HG03571 (cell line): ENCODE data around the gene KCNMA1.

Source experiments
- ATAC-seq: cut with Tn5 transposase; IDR thresholded peaks from one replicate; pipeline ENCODE4 v1.9.1; 2021; ENCODE audit not compliant: unreplicated experiment

Gene KCNMA1

DNA sequence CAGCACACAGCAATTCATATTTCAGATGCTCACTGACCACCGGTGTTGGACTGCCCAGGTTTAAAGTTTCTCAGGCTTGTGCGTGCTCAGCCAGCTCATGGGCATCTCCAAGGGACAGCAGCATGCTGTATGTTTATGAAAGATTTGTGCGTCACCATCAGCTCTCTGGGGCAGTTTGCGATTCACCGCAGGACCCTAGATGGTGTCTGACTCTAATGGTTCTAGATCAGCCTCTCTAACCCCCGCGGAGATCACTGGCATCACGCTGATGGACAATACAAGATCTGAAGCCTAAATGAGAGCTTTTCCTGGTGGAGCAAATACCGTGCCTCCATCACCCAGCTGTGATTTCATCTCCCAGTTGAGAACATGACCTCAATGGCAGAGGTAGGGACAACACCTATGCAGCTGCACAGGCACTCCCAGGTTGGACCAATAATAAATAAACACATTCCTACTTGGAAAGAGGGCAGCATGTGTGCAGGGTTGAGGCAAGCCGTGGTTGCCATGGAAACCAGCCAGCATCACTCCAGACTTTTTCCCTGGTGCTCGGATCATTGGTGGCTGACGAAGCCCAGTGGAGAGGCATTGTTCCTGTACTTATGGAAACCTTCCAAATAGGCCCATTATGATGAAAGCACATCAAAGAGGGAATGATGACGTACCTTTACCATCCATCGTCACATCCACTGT lies 253.6 kb downstream of the KCNMA1 start:
- no peak for ATAC-seq

DNA sequence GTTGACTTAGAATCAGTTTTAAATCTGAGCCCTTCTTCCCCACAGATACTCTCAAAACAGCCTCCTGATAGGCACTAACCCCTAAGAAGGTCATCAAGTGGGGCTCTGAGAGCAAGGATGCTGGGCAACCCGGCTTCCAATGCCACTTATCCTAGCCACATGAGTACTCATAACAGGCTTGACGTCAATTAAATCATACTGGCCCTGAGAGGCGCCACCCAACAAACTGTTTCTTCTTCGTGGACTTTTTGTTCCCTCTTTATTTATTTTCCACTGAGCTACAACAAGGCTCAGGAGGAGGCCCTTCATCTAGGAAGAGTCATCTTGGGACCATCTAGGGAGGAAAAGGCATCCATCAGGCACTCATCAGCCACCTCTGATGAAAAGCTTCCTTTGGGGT lies 255.9 kb downstream of the KCNMA1 start:
- no peak for ATAC-seq

DNA sequence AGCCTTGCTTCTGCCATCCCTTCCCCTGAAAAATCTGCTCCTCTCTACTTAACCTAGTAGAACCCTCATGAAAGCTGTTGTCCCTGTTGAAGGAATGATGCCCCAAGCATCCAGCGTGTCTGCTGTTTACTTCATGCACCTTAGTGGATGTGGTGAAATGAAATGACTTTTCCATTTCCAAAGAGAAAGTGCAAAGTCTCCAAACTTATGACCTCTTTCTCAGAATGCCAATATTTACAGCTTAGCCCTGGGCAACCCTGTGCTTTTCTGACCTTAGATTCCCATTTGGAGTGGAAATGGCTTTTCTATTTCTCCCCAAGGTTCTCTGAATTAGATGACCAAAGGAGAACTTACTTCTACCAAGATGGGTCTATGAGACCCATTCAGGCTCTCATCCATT lies 256.9 kb downstream of the KCNMA1 start:
- no peak for ATAC-seq

DNA sequence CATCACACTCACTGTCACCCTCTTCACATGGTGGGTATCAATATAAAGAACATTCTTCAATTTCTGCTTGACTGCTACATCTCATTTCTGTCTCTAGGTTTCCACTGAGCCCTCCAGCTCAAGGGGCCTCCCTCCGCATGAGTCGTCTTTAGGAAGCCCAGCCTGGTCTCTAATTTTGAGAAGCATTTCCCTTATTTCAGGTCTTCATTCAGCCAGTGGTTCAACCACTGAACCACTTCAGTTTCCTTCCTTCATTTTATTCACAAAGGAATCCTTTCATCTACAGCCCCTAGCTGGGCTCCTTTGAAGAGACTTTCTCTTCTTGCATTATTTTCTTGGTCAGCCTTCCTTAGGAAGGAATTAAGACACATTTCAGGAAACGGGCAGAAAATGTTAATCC lies 257.4 kb downstream of the KCNMA1 start:
- ATAC-seq = no peak

DNA sequence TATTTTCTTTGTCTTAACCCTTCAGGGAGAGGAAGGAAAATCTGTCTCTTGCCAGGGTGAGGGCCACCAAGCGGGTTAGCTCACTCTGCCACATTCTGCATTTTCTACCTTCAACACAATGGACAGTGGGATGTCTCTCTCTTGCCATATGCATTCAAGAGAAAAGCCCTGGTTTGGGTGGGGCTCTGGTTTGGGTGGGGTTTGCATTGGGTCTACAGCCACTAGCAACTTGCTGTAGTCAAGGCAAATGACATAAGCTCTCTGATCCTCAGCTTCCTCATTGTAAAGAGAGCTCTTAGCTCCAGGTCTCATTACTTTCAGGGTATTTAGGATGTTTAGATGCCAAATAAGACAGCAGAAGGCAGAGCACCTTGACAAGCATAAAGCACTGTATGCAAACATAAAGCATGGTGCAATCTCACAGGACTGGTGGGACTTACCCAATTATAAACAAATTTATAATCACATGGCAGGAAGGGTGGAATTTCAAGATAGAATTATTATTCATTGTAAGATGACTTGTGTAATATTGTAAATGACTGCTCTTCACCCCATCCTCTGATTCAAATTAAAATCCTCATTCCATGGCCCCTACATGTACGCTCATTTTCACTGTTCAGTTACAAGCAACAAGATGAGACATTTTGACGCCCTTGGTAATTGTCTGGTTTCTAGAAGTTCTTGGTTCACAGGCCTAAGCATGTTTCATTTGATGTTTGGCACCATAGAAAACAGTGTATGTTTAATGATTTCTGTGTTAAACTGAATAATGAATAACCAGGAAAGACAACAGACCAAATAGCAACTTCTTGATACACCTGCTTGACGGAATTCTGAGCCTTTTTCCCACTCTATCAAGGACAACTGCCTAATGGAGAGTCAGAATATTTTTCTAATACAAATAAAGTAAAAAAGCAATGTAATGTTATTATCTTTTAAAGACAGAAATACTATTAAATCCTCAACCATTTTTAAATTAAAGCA lies 258.9 kb downstream of the KCNMA1 start:
- ATAC-seq = no peak

DNA sequence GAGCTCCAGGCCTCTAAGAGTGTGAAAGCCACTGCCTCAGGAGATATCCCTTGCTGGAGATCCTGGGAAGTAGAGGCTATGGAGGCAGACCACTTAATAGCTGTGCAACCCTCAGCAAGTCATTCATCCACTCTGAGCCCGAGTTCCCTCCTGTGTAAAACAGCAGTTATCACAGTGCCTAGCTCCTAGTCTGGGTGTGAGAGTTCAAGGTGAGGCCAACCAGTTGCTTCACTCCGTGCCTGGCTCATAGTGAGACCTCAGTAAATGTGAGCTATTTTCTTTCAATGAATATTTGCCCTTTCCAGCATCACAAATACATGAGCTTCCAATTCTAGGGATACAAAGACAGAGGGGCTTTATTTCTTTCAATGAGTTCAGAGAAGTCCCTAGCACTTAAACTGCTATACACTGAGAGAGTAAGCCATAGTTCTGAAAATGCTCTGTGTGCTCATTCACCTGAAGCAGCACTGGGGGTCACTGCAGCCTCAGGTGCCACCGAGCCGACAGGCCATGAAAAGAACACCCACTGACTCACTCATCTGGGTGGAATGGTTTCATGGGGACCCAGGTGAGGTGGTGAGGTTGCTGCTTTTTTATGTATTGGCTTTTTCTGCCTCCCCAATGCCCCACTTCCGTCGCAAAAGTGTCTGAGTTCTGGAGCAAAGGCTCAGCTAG lies 259.8 kb downstream of the KCNMA1 start:
- no peak for ATAC-seq

DNA sequence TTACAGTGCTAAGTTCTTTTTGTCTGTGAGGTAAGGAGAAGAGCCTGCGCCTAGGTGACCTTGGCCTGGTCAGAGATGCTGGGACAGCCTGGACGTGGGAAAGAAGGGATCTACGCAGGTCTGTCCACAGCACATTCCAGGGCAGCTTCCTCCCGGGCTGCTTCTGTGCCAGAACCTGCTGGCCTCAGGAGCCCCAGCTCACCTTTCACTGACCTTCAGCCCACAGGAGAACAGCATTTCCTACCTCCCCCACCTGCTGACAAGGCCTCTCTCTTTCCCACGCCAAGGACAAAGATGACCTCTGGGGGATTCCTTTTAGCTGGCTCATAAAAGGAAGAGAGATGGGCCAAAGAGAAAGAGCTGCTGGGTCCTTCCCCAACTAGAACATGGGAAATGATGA lies 260.6 kb downstream of the KCNMA1 start:
- no peak for ATAC-seq

DNA sequence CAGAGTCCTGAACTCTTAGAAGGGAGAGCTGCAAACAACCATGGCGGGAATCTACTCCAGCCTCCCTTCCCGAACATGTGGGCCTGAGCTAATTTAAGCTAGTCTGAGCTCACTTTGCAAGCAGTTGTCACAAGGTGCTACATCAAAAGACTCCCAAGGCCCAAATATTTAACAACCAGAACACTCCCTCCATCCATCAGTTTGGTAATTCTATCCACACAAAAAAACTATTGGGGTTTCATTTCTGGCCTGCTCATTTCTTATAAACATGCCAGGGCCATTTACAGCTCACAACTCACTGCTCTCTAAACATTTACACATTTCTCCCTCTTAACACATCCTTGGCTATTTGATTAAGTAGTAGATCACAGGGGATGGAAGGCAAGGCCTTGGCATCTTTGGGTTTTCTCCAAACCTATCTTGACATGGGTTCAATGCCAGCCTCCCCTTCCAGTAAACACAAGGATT lies 263.4 kb downstream of the KCNMA1 start:
- no peak for ATAC-seq

DNA sequence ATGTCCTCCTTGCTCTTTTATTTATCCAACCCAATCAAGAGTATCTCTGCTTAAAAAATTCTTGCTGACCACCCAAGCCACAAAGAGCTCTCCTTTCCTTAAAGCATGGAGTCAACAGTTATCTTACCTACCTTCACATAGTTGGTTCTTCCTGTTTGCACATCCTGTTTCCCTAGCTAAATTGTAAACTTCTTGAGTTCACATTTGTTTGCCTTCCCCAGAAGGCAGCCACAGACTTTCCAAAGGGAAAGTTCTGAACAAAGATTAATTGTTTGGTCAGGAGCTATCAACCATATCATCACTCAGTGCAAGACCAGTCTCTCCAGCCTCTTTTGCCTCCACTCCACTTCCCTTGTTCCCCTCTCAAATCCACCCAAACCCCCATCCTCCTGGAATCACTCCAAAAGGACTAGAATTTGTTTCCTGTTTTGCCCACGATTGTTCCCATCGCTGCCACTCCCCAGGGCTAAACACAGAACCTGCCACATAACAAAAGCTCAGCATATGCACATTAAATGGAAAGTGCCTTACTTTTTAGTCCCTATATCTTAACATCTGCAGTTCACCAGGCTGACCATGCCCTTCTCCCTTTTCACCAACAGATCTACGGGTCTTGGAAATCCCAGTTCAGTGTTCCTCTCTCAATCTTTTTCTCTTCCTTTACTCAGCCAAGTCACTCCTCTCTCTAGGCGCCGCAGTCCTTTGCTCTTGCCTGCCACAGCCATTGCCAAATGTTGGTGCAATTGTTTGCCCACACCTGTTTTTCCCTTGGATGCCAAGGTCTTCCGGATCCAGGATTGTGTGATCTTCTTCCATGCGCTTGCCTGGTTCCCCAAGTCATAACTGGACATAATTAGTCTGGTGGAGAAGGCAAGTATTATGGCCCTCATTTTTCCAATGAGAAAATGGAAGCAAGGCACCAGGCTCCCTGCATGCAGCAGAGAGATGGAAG lies 265.5 kb downstream of the KCNMA1 start:
- ATAC-seq = no peak

DNA sequence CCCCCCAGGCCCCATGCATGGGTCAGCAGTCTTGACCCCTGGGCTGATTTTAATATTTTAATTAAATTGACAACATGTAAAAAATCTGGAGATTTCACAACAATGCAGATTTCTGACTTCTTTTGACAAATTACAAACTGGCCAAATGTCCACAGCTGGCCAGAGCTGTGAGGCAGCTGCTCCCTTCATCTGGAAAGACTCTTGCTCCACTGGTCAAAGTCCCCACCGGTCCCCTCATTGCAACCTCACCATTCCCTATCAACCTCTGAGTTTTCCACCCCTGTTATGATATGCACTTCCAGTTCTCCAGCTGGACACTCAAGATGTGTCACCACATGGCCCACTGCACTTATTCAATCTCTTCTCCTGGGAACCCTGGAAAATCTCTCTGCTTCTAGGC lies 266.2 kb downstream of the KCNMA1 start:
- no peak for ATAC-seq

DNA sequence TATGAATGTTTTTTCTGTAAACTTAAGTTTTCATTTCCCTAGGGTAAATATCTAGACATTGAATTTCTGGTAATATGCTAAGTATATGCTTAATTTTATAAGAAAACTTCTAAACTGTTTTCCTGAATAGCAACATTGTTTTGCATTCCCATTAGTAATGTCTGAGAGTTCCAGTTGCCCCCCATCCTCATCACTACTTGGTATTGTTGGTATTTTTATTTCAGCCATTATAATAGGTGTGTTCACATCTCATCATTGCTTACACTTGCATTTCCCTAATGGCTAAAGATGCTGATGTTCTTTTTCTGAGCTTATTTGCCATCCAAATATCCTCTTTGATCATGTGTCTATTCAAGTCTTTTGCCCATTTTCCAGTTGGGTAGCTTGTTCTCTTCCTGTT lies 269.6 kb downstream of the KCNMA1 start:
- ATAC-seq = no peak

DNA sequence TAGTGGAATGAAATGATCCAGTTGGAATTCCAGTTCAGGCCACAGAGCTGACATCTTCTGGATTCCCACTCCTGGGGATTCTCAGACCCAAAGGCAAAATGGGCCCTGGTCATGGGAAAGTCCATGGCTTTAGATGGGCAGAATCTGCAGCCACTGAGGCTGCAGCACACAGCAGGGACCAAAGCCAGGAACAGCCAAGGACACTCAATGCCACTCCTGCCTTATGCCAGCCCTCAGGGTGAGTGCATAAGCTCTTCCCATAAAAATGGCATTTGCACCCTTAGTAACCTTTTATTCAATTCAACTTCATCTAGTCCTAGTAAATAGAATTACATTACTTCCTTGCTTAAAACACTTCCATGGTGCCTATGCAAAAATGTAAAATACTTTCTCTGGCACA lies 274.4 kb downstream of the KCNMA1 start:
- no peak for ATAC-seq

DNA sequence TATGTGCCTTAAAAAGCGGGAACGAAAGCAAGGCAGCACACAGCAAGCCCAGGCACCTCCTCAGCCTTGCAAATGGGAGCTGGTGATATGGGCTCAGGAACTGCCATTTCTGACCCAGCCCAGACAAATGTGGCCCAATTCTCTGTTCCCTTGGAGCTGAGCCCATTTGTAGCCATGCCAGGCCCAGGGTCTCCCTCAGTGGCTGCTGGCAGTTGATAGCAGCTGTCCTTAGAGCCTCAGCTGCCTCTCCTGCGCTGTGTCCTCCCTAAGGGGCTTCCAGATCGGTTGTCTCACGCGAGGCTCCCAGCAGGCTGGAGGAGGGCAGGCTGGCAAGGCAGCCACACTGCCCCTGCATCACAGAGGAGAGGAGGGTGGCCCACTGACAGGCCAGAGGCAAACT lies 275.8 kb downstream of the KCNMA1 start:
- ATAC-seq = no peak

DNA sequence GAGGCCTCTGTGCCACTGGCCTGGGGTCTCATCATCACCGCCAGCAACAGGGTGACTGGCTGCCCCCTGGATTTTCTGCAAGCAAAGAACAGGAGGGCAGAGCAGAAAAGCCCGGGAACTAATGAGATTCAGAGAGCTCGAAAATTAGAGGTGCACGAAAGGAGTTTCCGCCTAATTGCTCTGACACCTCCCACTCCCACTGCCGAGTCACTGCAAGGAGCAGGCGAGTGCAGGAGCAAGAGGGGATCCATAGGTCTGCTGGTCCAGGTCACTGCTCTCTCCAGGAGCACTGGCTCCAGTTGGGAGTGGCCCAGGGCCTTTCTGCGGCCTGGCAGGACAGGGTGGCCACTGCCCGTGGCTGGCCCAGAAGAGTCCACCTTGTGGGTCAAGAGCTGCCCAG lies 276.2 kb downstream of the KCNMA1 start:
- no peak for ATAC-seq

DNA sequence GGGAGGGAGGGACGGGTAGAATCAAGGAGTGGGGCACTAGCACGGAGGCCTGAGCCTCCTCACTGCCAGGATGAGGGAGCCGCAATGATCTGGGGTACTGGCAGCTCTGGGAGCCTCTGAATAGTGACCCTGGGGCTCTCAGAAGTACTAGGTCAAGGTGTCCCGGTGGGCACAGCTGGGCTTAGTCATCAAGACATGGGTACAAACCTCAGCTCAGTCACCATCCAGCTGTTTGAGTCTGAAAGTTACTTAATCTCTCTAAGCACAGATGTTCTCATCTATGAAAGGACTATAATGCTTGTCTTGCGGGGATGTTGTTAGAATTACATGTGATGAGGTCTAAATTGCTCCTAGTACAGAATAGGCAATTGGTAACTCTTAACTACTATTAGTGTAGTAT lies 276.8 kb downstream of the KCNMA1 start:
- ATAC-seq = no peak

DNA sequence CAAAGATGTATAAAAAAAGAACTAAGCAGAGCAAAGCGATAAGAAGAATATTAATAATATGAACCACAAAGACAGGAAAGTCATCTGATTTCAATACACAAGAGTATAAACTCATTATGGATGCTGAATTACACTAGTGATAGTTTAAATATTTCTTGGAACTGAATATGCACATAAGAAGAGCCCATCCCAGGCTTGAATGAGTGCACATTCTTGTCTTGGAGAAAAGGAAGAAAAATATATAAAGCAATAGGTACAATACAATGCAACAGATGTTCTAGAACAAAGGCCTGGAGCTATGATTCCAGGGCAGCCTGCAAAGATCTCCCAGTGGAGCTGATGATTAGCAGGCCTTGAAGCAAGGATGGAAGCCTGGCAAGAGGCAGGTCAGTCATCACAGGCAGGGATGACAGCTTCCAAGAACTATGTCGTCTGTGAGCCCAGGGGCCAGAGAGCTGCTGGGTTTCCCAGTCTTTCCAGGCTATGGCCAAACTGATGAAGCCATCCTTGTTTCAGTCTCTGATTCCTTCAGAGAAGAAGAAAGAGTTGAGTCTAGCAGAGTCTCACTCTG lies 277.6 kb downstream of the KCNMA1 start:
- no peak for ATAC-seq

DNA sequence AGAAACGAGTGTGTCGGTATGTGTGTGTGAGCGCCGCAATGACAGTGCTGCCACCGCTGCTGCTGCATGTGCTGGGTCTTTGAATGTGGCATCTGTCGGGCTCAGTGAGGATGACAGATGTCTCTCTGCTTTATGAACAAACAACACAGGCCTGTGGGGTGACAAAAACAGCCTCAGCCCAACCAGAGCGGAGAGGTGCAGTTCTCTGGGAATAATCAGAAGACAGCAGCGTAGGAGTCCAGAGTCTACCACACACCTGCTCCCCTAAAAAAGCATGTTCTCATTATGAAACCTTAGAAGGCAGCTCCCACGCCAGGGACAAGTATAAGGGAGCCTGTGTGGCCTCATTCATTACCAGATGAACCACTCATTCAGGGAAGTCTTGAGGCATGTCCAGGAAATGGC lies 278.3 kb downstream of the KCNMA1 start:
- no peak for ATAC-seq

DNA sequence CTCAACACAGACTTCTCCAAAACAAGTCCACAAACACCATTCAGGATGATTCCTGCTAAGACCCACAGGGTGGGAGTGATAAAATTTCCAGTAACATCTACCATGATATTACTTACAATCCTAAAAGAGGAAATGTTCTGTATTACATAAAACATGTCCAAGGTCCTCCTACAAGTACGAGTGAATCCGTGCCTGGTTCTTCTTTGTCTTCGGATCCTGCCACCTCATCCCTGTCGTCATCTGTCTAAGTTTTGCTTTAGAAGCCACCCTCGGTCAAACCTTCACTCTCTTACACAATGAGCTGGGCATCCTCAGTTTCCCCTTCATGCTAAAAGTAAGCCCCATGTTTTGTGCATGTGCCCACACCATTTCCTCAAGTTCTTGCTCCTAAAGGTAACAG lies 279.0 kb downstream of the KCNMA1 start:
- no peak for ATAC-seq

DNA sequence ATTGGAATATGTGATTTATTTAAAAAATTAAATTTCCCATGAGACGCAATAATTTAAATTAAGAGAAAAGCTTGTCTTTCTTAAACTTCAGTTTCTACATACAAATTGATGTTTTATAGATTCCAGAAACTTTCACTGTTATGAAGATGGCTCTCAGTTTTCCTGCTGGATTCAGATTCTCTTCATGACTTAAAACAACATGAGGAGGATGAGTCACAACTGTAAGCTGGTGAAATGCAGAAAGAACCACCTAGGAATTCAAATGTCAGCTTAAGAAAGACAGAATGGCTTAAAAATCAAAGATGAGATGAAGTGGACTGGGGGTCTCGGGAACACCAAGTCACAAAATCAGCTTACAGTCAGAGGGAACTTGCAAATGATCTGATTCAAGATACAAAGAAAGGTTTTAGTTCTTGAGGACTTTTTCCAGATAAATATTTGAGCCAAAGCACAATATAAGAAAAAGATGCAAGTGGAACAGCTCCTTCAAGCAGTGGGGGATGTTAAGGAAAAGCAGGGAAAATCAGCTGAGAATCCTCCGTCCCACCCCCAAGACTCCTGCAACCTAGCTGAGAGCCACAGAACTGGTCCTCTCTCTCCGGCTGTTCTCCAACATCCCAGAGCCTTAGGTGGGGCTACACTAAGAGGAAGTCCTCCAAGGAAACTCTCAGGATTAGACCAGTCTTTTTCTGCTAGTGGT lies 279.8 kb downstream of the KCNMA1 start:
- no peak for ATAC-seq

DNA sequence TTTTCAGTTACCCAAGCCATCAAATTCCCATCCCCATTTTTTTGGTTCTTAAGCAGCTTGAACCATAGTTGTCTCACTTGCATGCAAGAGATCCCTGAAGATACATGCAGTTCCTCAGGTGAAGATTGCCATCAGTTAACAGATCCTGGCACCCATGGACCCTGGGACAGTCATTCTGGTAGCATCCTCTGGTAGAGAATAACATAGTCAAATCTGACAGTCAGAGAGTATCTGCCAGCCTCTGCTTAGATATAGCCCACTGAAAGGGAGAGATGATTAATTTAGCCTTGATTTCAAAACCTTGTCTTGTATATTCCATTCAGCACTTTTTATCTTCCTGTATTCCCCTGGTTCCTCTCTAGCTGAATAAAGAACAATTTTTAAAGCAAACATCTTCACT lies 280.4 kb downstream of the KCNMA1 start:
- no peak for ATAC-seq
